ENCODE measurements around the gene GEMIN5.

GEMIN5 gene

DNA sequence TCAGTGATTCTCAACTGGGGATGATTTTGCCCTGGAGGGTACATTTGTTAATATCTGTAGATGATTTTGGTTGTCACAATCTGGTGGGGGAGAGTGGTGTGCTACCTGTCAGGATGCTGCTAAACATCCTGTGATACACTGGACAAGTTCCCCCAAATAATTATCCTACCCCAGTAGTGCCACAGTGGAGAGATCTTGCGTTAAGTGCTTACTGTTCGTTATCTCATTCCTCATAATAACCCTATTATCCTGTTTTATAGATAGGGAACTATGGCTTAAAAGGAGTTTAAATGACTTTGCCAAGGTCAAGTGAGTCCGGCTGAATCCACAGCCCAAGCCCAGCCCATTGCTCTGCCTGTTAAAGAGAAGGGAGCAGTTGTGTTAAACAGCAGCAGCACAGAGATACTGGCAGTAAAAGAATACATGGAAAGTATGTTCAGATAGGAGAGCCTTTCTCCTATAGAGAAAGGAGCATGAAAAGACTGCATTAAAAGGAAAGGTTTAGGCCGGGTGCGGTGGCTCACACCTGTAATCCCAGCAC is 64.2 kb downstream of the GEMIN5 start:
- DNase-seq: no peak

DNA sequence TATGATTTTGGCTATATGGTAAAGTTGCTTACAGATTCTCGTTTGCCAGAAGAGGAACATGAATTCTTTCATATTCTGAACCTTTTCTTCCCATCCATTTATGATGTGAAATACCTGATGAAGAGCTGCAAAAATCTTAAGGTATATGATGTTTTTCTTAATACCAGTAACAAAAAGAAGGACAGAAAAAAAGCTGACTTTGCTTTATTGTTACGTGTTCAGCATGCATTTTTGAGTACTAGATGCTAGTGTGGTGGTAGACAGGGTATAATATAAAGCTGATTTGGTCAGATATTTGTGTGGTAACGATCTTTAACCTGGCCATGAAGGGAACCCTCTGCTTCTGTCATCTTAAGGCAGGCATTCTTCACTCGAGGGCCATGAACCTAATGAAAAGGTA is 66.3 kb downstream of the GEMIN5 start:
- DNase-seq: no peak

DNA sequence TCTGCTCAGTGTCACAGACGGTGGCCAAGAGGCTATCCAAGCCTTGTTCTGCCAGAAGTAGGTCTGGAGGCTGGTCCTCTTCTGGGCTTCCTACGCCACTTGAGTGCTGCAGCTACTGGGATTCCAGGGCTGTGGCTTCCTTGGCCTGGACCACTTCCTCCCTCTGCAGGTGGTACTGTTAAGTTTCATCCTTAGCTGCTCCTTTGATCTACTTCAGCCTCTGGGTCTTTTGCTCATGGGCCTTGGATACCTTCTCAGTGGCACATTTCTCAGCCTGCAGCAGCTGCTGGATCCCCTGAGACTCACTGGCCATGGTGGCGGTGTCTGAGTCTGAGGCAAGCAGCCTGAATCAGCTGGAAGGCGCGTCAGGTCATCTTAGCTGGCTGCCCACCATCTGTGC is 69.3 kb downstream of the GEMIN5 start:
- no peak for DNase-seq

DNA sequence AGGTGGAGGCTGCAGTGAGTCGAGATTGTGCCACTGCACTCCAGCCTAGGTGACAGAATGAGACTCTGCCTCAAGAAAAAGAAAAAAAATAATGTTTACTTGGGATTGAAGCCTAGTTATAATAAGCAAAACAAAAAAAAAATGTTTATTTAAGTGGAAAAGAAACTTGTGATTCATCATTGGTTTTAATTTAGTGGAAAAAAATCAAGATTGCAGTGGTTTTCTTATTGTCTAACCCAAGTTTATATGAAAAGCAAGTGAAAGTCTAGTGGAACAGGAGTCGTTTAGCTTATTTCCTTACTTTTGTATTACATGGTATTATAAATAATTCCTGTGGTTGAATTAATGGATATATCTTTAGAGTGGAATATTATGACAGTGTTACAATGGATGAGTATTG is 71.2 kb downstream of the GEMIN5 start:
- DNase-seq: no peak

DNA sequence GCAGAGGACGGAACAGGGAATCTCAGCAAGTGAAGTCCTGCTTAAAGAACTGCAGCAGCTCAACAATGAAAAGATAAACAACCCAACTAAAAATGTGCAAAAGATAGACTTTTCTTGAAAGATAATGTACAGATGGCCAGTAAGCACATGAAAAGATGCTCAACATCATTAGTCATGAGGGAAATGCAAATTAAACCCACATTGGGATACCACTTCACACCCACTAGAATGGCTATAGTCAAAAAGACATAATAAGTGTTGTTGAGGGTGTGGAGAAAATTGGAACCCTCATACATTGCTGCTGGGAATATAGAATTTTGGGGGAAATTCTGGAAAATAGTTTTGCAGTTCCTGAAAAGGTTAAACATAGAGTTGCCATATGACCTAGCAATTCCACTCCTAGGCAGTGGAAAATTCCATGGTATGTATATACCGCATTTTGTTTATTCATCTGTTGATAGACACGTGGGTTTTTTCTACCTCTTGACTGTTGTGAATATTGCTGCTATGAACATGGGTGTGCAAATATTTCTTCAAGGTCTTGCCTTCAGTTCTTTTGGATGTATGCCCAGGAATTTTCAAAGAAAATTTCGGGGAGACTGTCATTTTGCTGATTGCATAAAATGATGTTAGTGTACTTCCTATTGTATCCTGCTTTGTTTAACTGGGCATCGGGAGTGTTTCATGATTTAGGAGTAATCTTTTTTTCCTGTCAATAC is 72.4 kb downstream of the GEMIN5 start:
- DNase-seq: no peak

DNA sequence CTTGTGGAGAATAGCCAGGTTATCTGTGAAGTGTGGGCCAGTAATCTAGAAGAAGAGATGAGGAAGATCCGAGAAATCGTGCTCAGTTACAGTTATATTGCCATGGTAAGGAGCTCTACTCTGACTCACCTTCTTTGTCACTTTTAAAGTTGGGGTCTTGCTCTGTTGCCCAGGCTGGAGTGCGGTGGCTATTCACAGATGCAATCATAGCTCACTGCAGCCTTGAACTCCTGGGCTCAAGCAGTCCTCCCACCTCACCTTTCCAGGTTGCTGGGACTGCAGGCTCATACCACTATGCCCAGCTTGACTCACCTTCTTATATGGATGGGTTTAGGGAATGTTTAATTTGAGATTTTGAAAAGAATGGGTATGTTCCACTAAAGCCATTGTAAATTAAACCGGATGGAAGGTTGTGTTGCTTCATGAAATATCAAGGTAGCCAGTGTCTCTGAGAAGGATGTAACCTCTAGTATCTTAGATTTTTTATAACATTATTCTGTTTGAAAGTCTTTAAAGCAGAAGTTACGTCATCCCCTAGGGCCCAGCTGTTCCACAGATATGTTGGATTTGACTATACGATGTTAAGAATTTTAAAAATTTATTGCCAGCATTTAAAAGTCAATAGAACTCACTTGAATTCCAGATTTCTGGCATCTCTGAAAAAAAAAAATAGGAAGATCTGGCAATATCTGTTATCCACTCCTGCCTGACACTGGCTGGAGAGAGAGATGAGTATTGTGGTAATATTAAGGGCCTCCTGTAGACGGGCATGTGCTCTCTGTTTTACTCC is 74.5 kb downstream of the GEMIN5 start:
- no peak for DNase-seq

DNA sequence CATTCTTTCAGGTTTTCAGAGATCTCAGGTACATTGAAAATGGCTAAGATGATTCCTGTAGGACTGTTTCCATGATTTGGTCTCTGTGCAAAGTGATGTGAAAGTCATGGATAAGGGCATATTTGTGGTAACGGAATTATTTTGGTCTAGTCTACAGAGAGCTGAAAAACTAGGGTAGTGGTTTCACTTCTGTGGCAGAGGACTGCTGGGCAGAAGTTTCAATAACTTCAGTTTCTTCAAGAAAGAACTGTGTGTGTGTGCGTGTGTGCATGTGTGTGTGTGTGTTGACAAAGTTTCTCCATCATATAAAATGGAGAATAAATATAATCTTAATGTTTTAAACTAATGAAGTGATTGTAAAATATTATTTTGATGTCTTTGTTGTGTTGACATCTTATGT is 75.2 kb downstream of the GEMIN5 start:
- DNase-seq: peak; percentile 33

DNA sequence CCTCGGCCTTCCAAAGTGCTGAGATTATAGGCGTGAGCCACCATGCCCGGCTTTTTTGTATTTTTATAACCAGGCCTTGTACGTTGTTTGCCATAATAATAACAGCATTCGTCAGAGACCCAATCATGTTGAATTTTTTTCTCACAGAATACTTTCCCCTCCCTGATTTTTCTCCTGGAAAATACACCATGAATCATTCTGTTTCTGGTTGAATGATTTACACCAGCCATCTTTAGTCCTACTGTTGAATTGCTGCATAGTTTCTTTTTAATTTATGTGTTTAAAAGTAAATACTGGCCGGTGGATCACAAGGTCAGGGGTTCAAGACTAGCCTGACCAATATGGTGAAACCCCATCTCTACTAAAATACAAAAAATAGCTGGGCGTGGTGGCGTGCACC is 76.1 kb downstream of the GEMIN5 start:
- DNase-seq: no peak

DNA sequence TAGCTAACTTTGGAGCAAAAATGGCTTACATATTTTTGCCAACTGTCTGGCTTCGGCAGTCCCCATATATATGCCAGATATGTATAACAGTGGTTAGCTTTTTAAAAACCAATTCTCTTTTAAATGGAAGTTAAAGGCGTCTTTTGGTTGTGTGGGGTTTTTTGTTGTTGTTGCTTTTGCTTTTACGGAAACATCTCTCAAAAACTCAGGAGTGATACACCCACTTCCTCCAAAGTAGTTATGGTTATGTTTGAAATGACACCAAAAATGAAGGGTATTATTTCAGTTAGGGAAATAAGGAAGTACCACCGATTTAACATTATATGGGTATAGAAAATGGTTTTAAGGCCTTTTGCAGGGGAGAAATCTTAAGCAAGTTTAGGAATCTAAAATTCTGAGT is 77.2 kb downstream of the GEMIN5 start:
- peak; percentile 46 for DNase-seq

DNA sequence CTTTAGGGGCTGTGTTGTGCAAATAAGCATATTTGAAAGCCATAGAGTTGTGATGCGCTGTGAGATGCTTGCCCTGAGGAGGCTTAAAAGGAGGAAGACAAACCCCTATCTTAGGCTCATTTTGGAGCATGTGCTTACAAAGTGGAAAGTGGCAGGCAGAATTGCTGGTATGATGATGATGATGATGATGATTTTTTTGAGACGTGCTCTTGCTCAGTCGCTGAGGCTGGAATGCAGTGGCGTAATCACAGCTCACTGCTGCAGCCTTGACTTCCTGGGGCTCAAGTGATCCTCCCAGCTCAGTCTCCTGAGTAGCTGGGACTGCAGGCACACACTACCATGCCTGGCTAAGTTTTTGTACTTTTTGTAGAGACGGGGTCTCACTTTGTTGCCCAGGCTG is 77.9 kb downstream of the GEMIN5 start:
- DNase-seq: peak; percentile 46

DNA sequence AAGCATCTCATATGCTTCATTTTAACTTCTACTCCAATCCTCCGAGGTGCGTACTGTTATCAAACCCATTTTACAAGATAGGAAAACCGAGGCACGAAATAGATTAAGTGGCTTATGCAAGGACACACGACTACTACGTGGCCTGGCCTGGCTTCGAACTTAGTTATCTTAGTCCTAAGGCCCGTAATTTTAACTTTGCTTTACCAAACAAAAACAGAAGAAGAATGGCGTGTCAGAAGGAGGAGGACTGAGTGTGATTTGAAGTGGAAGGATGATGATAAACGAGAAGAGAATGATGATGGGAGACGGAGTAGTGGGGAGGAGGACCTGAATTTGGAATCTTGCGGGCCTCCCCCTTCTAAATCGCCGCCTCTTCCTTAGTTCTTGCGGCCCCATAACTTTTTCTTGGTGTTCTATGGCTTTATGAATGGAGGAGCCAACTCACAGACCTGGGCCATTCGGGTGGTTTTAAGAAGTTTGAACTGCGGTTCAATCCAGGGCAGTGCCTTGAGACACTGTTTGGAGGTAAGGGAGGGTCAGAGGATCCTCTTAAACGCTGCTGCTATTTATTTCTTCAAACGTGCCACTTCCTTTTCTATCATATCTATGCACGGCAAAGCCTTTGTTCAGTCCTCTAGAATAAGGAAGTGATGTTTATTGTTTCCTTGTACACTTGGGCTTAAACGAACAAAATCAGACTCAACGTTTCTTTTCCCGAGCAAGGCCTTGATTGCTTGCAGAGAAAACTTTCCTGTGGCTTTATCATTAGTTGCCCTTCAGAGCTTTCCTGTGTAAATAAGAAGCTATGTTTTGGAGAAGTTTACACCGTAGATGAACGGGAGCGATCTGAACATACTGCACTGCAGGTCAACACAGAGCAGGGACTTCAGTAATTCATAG is 78.8 kb downstream of the GEMIN5 start:
- peak; percentile 68 for DNase-seq

DNA sequence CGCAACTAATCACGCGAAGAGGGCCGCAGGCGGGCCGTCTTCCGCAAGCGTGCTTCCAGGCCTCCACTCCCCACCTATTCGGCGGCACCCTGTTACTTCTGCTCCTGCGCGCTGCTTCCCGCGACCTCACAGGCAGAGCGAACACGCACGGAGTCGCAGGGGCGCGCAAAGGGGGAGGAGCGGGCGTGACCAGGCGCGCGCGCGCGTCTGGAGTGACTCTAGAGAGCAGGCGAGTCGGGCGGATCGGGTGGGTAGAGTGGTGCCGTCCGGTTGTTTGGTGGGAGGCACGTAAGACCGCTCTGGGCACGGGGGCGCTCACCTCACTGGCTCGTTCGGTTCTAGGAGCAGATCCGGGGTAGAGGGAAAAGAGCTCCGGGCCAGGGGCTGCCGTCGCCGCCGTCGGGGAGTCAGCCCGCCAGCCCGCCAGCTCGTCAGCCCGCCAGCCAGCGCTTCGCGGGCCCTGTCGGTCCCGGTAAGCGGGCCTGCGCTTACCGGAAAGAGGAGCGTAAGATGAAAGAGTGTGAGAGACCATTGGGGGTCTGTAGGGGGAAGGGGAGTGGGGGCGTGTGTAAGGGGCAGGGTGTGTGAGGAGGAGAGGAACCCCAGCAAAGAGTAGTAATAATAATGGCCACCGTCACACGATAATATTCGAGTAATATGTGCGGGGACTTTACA is 79.6 kb downstream of the GEMIN5 start, which contains the start of gene CNOT8:
Gene CNOT8, plus strand, starts transcription at position 331 of the 675 bp plus-strand sequence. CDS start 4,652 bp downstream, outside the sequence.
- DNase-seq: peak; percentile 98

DNA sequence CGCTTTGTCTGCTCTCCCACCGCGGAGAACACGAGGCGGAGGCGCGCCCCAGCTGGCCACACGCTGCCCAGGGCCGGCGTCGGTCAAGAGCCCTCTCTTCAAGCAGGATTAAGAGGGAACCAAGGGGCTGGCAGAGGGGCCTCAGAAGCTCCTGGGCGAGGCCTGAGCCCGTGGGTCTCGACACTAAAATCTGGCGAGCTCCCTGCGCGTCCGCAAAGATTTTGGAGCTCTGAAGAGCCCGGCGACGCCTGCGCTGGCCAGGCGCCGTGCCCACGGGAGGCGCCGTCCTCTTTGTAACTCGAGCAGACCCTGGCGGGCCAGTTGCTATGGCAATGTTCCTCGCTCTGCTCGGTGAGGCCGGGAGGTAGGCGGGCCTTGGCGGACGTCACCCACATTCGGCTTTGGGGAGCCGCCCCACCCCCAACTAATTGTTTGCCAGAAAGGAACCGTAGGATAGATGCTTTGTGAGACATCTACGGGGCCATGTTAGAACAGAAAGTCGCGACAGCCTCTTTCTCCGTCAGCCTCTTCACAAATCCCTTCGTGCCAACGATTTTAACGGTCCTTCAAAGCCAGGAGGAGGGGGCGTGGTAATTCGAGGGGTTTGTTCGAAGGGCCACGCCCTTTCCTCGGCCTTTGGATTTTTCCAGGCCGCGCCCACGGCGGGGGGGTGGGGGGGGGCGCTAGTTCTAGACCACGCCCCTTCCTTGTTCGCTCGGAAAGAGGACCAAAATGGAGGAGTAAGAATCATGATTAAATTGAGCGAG is 80.3 kb downstream of the GEMIN5 start:
- peak; percentile 90 for DNase-seq

DNA sequence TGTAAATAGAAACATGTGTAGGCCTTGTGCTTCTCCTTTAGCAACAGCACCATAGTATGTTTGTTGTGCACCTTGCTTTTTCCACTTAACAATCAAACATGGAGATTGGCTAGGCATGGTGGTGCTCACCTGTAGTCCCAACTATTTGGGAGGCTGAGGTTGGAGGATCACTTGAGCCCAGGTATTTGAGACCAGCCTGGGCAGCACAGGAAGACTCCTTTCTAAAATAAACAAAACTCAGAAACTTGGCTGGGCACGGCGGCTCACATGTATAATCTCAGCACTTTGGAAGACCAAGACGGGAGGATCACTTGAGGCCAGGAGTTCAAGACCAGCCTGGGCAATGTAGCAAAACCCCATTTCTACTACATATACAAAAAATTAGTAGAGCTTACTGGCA is 86.7 kb downstream of the GEMIN5 start:
- no peak for DNase-seq

DNA sequence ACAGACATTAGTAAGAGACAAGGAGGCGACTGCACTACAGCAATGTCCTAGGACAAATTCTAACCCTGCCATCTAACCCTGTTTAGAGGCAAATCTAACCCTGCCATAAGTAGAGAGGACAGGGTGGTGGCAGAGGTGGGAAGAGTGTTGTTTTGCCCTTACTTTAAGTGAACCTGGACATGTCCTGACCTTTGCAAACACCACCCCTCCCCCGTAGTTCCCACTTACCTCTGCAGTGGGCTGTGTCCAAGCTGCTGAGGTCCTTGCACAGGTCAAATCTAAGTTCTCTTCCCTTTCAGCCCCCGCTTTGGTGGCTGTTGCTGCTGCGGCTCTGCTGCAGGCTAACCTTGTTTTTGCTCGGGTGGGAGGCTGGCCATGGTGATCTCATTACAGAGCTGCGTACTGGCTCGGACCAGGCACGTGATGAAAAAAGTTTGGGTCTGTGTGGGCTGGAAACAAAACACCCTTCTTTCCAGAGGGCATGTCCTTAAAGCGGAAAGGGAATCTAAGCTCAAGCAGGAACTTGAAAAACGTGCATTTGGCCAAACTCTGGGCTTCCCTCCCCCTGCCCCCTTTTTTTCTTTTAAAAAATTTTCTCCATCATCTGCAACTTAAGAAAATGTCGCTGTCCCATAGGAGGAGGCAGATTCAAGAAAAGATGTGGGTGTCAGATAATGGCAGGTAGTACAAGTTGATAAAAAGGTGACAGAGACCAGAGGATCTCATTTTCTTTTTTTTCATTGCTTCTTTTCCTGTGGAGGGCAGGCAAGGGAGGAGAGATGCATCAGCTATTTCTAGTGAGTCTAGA is 87.6 kb downstream of the GEMIN5 start, which contains the start of gene FAXDC2:
Gene FAXDC2, minus strand, starts transcription at position 349 of the 808 bp plus-strand sequence. CDS start 12,425 bp downstream, outside the sequence.
- peak; percentile 69 for DNase-seq

DNA sequence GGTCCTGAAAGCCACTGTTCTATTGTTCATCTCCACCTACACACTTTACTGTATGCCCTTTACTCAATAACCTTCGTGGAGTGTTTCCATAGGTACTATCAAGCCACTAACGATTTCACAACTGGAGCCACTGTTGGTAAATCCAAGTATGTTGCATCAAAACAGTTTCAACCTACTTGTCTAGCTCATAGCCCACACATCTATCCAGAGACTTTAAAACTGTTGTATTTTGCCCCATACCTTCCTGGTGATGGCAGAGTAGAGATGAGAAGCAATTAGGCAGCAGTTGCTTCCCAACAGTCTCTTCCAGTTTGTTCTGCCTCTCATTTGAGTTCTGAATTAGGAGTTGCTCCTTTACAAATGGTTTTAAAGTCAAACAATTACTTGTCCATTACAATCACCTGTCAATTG is 88.2 kb downstream of the GEMIN5 start:
- DNase-seq: peak; percentile 77

DNA sequence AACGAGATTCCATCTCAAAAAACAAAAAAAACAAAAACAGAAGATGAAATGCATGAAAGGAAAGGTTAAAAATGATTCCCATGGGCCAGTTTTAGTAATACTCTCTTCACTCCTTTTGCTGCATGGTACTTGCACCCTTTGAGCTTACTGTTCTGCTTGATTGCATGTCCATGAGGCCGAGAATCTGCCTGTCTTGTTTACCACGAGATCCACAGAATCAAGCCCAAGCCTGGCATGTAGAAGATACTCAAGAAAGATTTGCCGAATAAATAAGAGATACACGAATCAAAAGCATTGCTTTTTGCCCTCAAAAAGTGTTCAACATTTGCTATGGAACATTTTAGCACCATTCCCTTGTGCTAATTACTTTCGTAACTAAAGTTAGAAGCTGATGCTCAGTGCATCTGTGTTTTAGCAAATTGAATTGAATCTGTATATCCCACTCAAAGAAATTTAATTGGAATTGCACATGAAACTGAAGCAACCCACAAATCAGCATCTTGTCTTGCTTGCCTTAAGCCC is 88.7 kb downstream of the GEMIN5 start:
- no peak for DNase-seq

DNA sequence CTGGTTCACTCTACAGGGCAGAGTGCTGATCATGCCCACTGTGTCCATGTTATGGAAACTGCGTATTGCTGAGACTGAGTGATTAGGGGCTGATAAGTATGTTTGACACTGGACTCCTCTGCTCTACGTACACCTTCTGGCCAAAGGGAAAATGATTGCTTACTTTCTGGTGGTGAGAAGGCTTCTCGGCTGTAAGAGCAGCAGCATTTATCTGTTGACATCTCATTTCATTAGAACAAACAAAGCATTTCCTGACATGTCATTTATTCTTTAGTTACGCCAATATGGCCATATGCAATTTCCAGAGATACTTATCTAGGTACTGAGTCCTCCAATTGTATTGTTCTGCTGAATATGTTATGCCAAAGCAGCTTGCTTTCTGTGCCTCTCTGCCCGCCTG is 93.2 kb downstream of the GEMIN5 start:
- DNase-seq: no peak

DNA sequence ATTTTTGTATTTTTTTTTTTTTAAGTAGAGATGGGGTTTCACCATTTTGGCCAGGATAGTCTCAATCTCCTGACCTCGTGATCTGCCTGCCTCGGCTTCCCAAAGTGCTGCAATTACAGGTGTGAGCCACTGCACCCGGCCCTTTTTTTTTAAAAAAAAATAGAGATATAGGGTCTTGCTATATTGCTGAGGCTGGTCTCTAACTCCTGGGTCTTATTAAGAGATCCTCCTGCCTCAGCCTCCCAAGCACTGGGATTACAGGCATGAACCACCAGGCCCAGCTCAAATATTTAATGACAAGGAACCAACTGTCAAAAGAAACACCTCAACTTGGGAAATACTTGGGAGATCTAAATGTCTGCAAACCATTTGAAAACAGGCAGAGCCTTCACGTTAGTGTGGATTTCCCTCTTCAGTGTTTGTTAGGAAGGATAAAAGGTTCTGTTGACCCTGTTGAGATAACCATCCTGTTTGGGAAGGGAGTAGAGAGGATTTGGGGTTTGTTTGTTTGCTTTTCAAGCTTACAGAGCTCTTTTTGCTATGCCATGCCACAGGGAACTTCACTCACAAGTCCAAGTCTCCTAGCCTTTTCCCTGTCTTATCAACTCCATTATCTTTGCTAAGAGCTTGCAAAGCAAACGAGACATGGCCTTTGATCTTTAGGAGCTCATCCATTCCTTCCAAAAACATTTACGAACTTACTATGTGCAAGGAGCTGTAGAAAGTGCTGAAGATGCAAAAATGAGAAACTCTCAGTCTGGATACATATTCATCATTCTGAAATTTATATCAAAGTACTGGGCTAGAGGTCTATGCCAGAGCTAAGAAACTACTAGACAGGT is 95.1 kb downstream of the GEMIN5 start:
- no peak for DNase-seq
